ENCODE measurements around the gene BCAR1.
"Not testable (repeated sequence)": the region's sequence is repeated elsewhere in the genome, so short reads cannot be mapped to it uniquely, and the experiment has no call there.

The BCAR1 gene

GRCh38 chr16:75222271-75222783, 29.1 kb downstream of the BCAR1 start:
- DNase-seq, result no peak

DNA sequence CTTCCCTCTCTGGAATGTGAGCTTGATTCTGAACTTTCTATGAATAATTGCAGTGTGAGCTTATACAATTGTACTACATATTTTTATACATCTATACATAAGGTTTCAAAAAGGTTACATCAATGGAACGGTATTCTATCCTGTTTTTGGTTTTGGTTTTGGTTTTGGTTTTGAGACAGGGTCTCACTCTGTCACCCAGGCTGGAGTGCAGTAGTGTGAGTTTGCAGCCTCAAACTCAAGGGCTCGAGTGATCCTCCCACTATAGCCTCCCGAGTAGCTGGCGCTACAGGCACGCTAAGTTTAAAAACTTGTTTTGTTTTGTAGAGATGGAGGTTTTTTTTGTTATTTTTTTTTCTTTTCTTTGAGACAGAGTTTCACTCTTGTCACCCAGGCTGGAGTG, 31.6 kb downstream of the BCAR1 start:
- DNase-seq, result no peak

DNA sequence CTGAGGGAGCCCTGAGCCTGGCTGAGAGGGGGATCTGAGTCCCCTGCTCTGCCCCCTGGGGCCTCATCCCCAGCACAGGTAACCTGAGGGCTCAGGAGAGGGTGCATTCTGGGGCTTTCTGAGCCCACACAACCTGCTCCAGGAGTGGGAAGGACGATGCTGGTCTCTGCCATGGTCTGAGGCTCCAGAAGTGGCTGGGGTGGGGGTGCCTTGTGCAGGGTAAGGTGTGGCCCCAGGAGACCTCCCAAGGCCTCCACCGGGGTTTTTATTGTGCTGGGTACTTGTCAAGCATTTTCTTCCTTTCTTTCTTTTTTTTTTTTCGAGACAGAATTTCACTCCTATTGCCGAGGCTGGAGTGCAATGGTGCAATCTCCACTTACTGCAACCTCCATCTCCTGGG, 32.3 kb downstream of the BCAR1 start:
- no peak for DNase-seq

DNA sequence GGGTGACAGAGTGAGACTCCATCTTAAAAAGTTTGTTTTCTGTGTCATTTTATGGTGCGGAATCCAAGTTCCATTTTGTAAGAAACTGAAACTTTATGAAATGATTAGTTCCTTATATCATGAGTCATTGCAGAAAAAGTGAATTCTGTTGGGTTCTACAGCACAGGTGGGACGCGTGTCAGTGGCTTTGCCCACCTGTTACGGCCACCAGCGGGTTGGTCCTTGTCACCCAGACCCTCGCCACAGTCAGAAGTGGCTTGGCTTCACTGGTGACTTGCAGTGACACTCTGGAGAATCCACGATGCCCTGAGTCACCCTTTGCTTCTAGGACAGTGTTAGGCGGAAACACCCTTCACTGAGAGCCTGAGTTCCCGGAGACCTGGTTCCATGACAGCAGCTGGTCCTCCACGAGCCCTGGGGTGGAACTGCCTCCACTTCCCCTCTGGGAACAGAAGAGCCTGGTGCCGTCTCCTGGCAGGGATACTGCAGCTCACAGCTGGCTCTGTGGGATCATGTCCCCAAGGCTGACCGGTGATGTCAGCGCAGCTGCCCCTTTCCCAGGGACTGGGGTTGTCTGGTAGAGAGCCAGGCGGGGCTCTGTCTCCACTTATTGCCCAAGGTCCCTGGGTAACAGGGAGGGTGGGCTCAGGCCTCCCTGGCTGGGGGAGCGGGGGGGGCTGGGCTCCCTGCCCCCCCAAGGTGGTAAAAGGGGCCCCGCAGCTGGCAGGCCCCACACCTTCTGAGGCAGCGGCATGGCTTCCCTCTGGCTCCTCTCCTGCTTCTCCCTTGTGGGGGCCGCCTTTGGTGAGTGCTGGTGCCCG, 33.0 kb downstream of the BCAR1 start, which contains the start of gene CTRB1:
Gene CTRB1 (plus strand): TSS at position 733 of the 821 bp plus-strand sequence. CDS start 20 bp downstream, at position 753.
- DNase-seq, result no peak

- DNase-seq, result no peak
These were observed 34.0 kb downstream of the BCAR1 start for GRCh38 chr16:75217389-75217851.

DNA sequence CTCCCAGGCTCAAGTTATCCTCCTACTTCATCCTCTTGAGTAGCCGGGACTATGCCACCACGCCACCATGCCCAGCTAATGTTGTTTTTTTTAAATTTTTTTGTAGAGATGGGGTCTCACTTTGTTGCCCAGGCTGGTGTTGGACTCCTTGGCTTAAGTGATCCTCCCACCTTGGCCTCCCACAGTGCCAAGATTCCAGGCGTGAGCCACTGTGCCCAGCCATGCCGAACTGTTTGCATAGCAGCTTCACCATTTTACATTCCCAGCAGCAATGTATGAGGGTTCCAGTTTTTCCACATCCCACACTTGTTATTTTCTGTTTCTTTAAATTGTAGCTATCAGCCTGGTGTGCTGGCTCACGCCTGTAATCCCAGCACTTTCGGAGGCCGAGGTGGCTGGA, 34.8 kb downstream of the BCAR1 start:
- peak; percentile 23 for DNase-seq

DNA sequence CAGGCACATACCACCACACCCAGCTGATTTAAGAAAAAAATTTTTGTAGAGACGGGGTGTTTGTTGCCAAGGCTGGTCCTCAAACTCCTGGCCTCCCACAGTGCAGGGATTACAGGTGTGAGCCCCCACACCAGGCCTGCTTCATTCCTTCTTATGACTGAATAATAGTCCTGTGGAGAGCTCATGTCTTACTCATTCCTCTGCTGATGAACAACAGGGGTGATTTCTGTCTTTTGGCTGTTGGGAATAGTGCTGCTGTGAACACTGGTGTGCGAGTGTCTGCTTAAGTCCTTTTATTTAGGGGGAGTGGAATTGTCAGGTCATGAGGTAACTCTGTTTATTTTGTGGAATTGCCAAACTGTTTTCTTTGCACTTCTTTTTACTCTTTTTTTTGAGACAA, 35.3 kb downstream of the BCAR1 start:
- peak; percentile 33 for DNase-seq

- not testable (repeated sequence) for DNase-seq
These were observed 40.1 kb downstream of the BCAR1 start for GRCh38 chr16:75211286-75211685.

- no peak for DNase-seq
These were observed 41.5 kb downstream of the BCAR1 start for GRCh38 chr16:75209944-75210343.

- DNase-seq, result not testable (repeated sequence)
These were observed 41.9 kb downstream of the BCAR1 start for GRCh38 chr16:75209514-75209913.

DNA sequence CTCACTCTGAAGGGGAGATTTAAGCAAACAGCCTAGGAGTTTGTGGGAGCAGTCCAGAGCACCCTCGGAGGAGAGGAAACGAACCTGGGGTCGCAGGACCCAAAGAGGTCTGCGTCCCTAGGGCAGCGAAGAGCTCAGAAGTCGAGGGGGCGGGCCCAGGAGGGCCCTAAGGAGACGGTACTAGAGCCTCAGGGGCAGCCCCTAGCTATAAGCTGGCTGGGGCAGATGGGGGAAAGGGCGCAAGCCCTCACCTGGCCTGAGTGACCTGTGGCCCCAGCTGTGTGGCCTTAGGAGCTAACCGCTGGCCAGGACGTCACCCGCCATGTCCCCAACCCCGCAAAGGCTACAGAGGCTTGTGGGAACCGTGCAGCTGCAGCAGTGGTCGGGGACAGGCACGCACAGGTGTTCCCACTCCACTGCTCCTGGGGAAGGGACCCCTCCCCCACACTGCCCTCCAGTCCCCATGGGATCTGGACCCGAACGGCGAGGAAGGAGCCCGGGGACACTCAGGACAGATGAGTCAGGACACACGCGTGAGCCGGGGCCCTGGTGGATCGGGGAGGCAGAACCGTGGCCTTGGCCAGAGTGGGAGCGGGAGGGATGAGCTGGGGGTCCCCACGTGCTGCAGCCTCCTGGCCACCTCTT, 42.4 kb downstream of the BCAR1 start:
- DNase-seq, result no peak

DNA sequence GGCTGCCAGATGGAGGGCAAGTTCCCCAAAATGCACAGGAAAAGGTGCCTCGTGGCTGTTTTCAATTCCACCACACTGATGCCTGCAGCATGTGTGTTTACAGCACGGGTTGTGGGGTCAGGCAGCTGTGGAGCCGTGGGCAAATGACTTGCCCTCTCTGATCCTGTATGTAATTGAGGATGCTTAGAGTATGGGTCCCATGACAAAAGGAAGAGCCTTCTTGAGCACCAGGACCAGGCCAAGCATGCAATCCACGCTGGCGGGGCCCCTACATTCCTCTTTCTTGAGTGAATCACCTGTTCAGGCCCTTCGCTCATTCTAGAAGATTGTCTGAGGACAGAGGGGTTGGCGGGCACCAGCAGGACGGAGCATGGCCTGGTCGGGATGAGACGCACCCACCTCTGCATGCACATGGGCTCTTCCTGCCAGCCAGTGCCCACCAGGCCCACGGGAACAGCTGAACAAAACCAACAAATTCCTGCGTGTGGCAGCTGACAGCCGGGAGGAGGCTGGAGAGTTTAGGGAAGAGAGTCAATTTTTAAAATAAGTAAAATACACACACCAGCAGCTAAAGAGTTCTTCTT, 43.1 kb downstream of the BCAR1 start:
- DNase-seq, result no peak

DNA sequence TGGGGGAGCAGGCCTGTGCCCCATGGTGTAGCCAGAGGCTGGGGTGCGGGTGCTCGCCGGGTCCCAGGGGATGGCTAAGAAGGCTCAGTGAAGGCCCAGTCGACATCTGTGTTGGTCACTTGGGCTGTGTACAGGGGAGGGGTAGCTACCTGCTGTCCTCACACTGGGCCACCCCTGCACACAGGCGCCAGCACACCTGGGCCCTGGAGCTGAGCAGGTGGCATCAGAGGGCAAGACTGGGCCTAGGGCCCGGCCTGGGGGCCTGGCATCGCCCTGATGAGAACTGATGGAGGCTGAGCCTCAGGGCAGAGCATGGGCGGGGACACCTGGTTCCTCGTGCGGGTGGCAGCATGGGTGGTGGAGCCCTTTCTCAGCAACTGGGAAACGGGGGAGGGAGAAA, 43.6 kb downstream of the BCAR1 start:
- no peak for DNase-seq

- no peak for DNase-seq
These were observed 44.5 kb downstream of the BCAR1 start, which contains the start of gene CTRB2 for GRCh38 chr16:75206749-75207451. Gene CTRB2, minus strand, starts transcription at chr16:75207161. Its CDS starts 20 bp downstream, at chr16:75207141.

DNA sequence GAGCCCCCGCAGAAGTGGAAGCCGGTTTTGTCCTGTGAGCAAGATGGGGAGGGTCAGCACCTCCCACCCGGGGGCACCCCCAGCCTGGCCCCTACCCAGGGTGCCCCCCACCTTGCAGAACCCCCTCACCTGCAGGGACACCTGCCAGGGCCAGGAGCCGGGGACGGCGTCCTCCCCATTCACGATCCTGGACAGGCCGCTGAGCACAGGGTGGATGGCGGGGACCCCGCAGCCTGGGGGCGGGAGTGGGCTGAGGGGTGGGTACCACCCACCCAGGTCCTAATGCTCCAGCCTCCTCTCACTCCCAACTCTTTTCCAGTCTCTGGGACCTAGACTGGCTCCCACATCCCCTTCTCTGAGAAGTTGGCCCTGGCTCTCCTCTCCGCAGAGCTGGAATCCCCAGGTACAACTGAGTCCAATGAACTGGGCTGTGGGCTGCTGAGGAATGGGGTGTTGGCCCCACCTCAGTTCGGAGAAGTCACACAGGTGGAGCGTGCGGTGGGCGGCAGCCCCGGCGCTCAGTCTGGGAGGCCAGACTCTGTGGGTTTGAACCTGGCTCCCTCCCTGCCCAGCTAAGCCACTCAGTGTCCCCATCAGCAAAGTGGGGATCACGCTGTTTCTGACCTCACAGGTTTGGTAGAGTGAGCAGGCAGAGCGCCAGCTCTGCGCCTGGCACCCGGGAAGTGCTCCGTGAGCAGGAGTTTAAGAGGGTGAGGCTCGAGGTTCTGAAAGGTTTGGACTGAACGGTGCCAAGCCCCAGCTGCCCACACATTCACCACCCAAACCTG, 45.3 kb downstream of the BCAR1 start:
- not testable (repeated sequence) for DNase-seq

- not testable (repeated sequence) for DNase-seq
These were observed 46.0 kb downstream of the BCAR1 start for GRCh38 chr16:75205438-75205837.

GRCh38 chr16:75204905-75205304, 46.5 kb downstream of the BCAR1 start:
- not testable (repeated sequence) for DNase-seq

DNA sequence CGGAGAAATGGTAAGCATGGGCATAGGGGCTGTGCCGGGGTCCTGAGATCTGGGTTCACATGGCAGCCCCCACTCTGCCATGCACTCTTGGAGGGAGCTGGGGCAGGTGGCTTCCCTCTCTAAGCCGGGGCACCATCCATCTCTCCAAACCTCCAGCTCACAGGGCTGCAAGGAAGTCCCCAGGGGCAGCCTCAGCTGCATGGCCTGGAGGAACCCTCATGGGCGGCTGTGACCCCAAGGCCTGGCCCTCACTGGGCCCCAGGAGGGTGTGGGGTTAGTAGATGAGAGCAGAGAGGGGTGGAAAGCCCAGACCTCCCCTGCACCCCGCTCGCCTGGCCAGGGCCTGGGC, 47.0 kb downstream of the BCAR1 start:
- no peak for DNase-seq

DNA sequence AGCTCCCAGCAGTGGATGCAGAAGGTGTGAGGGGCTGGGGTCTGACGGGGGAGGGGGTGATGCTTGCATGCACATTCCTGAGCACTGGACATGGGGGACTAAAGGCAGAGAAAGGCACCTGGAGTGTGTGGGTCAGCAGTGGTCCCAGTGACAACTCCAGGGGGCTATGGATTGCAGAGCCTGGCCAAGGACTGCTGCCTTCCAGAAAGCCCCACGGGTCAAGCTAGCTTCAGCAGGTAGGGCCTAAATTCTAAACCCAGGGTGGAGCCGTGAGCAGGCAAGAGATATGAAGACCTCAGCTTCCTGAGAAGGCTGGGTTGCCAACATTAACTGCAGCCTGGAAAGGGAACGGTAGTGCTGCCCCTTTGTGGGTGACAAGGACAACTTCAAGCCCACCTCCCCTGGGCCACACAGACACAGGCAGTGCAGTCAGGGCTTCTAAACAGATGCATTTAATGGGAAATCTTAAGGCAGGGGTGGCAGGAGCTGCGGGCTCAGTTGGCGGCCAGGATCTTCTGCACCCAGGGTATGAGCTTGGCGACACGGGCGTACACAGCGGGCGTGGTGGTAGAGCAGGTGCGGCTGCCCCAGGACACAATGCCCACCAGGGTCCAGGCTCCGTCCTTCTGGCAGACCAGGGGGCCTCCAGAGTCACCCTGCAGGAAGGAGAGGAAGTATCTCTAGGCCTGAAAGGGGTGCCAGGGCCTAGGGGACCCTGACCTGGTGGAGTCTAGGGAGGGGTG, 47.6 kb downstream of the BCAR1 start:
- no peak for DNase-seq

GRCh38 chr16:75203096-75203495, 48.3 kb downstream of the BCAR1 start:
- no peak for DNase-seq

DNA sequence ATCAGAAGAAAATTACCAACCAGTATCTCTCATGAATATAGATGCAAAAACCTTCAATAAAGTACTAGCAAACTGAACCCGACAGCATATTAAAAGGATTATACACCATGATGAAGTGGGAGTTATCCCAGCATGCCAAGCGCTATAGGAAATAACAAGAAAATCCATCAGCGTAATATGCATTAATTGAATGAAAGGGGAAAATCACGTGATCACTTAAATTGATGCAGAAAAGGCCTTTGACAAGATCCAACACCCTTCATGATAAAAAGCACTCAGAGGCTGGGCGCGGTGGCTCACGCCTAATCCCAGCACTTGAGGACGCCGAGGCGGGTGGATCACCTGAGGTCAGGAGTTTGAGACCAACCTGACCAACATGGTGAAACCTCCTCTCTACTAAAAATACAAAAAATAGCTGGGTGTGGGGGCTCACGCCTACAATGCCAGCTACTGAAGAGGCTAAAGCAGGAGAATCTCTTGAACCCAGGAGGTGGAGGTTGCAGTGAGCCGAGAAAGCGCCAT, 49.3 kb downstream of the BCAR1 start:
- no peak for DNase-seq

All from kidney glomerular epithelial cell (primary cell).